ENCODE data around the gene ACHE.

The ACHE gene

DNA sequence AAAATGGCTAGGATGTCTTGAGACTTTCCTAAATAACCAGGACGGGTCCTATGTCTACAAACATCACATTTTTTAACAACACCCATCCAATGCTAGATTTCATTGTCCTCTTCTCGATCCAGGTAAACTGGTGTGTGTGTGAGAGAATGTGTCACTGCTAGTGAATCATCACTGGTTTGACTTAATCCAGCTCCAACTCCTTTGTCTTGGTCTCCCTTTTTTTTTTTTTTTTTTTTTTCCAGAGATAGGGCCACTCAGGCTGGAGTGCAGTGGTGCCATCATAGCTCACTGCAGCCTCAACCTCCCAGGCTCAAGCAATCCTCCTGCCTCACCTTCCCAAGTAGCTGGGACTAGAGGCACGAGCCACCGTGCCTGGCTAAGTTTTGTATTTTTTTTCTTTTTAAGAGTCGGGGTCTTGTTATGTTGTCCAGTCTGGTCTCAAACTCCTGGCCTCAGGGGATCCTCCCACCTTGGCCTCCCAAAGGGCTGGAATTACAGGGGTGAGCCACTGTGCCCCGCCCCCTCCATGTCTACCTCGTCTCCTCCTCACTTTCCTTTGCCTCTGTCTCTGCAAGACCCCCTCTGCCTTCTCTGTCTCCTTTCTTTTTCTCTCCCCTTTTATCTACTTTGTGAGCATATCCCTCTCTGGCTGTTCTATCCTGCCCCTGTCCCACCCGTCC lies 4.0 kb downstream of the ACHE start:
- in situ Hi-C loops (cut with MboI; ENCODE audit: low pct_unique_long_range_greater_than_20kb, low sequenced_read_pairs, unreplicated experiment): loop anchor here (5.0 to 10.0 kb wide), 2 partner anchors 166 to 193 kb away; partner anchors contain the start of gene TRIM56
- DNase-seq (ENCODE audit: low spot score): no peak
- TF ChIP-seq, protein P1, sequence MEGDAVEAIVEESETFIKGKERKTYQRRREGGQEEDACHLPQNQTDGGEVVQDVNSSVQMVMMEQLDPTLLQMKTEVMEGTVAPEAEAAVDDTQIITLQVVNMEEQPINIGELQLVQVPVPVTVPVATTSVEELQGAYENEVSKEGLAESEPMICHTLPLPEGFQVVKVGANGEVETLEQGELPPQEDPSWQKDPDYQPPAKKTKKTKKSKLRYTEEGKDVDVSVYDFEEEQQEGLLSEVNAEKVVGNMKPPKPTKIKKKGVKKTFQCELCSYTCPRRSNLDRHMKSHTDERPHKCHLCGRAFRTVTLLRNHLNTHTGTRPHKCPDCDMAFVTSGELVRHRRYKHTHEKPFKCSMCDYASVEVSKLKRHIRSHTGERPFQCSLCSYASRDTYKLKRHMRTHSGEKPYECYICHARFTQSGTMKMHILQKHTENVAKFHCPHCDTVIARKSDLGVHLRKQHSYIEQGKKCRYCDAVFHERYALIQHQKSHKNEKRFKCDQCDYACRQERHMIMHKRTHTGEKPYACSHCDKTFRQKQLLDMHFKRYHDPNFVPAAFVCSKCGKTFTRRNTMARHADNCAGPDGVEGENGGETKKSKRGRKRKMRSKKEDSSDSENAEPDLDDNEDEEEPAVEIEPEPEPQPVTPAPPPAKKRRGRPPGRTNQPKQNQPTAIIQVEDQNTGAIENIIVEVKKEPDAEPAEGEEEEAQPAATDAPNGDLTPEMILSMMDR (IDR thresholded peaks at IDR 0.05; ENCODE audit: extremely low read depth, insufficient read depth, missing control alignments): no peak

DNA sequence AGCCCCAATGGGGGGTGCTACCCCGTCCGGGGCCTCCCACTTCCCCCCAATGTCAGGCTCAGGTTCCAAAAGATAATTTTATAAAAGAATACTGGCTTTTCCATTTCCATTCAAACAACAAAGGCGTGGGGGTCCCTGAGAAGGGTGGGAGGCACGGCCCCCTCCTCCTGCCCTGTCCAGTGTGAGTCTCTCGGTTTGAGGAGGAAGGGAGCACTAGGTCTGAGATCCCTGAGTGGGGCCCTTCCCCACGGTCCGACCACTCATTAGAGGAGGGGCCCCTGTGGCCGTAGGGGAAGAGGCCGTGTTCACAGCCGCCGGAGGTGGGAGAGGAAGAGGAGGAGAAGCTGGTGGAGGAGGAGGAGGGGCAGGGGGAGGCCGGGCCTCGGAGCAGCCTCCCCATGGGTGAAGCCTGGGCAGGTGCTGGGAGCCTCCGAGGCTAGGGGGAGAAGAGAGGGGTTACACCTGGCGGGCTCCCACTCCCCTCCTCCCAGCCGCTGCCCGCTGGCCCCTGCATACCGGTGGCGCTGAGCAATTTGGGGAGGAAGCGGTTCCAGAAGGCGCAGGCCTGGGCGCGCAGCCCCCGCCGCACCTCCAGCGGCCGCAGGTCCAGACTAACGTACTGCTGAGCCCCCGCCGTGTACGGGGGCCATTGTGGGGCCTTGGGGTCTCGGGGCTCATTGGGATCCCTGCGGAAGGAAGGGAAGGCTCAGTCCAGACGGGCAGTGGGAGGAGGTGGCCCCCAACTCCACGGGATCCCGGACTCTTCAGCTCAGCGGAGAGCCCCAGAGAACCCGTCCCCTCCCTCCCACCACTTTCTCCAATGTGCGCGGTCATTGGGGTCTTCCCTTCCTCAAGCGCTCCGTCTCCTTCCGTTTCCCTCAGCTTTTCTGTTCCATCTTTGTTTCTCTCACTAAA lies 4.8 kb downstream of the ACHE start:
- peak; percentile 52 for DNase-seq (ENCODE audit: low spot score)
- in situ Hi-C loops (cut with MboI; ENCODE audit: low pct_unique_long_range_greater_than_20kb, low sequenced_read_pairs, unreplicated experiment): loop anchor here (5.0 to 10.0 kb wide), 2 partner anchors 166 to 194 kb away; partner anchors contain the start of gene TRIM56
- TF ChIP-seq, protein P1 (IDR thresholded peaks at IDR 0.05; ENCODE audit: extremely low read depth, insufficient read depth, missing control alignments): no peak

DNA sequence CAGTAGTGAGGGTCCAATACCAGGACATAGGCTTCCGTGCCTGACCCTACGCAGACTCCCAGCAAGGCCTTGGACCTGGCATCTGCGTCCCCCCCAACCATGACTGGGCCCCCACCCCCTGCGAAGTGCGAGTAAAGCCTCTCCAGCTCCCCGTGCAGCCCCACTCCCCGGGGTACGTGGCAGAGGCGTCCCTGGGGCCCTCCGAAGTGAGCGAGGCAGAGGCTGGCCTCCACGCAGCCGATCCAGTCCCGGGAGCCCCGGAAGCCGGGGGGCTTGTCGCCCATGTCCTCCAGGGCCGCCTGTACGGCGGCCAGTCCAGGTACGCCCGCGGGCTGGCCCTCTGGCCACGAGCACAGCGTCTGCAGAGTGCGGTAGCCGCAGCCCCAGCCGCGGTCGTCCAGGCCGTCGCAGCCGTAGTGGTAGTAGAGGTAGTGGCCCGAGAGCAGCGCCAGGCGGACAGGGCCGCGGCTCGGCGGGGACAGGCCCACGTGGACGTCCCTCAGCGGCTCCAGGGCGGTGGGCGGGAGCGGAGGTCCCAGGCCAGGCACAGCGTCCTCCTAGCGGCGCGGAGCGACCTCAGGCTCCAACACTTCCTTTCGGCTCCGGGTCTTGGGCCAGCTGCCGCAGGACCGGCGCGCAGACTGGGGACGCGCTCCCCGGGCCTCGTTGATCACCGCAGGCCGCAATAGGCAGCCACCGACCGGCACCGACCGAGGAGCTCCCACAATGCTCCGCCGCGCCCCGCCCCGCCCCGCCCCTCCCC lies 6.5 kb downstream of the ACHE start, which contains the start of gene UFSP1:
TSS of gene UFSP1 (minus strand) at position 728 of the 763 bp plus-strand sequence. CDS start at position 284, 444 bp downstream.
- DNase-seq (ENCODE audit: low spot score): peak; percentile 50
- in situ Hi-C loops (cut with MboI; ENCODE audit: low pct_unique_long_range_greater_than_20kb, low sequenced_read_pairs, unreplicated experiment): no loop called here
- TF ChIP-seq, protein P1 (IDR thresholded peaks at IDR 0.05; ENCODE audit: extremely low read depth, insufficient read depth, missing control alignments): no peak

DNA sequence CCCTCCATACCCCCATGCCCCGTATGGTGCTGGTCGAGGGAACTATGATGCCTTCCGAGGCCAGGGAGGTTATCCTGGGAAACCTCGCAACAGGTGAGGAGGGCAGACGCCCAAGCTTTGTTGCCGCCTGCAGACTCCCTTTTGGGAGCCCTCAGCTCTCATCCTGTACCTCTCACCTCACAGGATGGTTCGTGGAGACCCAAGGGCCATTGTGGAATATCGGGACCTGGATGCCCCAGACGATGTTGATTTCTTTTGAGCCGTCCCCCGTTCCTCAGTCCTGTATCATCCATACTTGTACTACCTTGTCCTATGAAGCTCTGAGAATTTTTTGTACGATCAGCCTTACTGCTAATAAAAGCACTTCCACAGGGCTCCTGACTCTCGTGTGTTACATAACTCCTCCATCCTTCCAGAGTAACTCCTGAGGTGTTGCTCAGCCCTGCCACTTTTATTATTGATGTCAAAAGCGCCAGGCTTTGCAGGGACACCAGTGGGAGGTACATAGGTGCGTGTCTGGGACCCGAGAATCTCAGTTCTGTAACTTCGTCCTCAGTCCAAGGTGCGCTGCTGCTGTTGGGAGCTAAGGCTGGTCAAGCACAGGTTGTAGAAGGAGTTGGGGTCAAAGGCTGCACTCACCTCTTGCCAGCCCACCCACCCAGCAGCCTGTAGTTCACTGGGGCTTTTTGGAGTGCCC lies 7.2 kb downstream of the ACHE start:
- TF ChIP-seq, protein P1 (IDR thresholded peaks at IDR 0.05; ENCODE audit: extremely low read depth, insufficient read depth, missing control alignments): no peak
- in situ Hi-C loops (cut with MboI; ENCODE audit: low pct_unique_long_range_greater_than_20kb, low sequenced_read_pairs, unreplicated experiment): no loop called here

DNA sequence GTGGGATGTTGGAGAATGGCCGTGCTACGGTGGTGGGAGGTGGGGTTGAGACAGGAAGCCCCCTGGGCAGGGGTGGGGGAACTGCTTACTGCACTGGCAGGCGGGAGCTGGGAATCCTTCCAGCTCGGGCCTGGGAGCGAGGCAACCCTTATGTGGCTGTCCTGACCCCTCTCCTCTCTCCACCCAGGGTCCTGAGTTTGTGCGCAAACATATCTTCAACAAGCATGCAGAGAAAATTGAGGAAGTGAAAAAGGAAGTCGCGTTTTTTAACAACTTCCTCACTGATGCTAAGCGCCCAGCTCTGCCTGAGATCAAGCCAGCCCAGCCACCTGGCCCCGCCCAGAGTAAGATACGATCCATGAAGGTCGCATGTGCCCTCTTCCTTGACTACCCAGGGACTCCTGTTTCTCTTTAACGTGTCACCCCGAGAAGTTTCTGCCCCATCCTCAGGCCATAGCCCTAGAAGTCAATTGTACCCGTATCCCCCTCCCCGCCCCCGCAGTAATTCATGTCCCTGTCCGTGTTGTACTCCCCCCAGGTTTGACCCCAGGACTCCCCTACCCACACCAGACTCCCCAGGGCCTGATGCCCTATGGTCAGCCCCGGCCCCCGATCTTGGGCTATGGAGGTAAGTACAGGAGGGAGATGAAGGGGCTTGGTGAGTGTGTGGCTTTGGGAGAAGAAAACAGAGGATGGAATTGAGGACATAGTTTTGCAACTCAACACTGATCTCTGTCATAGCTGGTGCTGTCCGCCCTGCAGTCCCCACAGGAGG lies 8.0 kb downstream of the ACHE start:
- TF ChIP-seq, protein P1 (IDR thresholded peaks at IDR 0.05; ENCODE audit: extremely low read depth, insufficient read depth, missing control alignments): no peak
- in situ Hi-C loops (cut with MboI; ENCODE audit: low pct_unique_long_range_greater_than_20kb, low sequenced_read_pairs, unreplicated experiment): no loop called here
- DNase-seq (ENCODE audit: low spot score): peak; percentile 86

More for the DNA sequence above, 7.2 kb downstream of the ACHE start:
- peak; percentile 24 for DNase-seq (ENCODE audit: low spot score)
